Activated T-cell treated with anti-CD3 and anti-CD28 coated beads, Interleukin-2, amount 50 U/mL, for 24 hours (primary cell): ENCODE data around the gene CFAP100.
A peak's percentile ranks its signal among the peaks of the same experiment; 100 is the strongest.

Experiments used
- DNase-seq: peaks from one replicate; pipeline ENCODE4 v3.0.0-alpha.2; 2020
- H3K27ac Mint-ChIP-seq: 2 replicates; pipeline ENCODE4 v1.8.0; 2020; ENCODE audit warnings: mild to moderate bottlenecking, mixed read lengths
- H3K27me3 Mint-ChIP-seq: 2 replicates; pipeline ENCODE4 v1.8.0; 2020; ENCODE audit warnings: mixed read lengths
- H3K36me3 Mint-ChIP-seq: 2 replicates; pipeline ENCODE4 v1.8.0; 2020; ENCODE audit warnings: low read depth, mixed read lengths
- H3K4me1 Mint-ChIP-seq: 2 replicates; pipeline ENCODE4 v1.8.0; 2020; ENCODE audit warnings: low read depth, mixed read lengths
- H3K4me3 Mint-ChIP-seq: 2 replicates; pipeline ENCODE4 v1.8.0; 2020; ENCODE audit warnings: mild to moderate bottlenecking, moderate library complexity, mixed read lengths
- H3K9me3 Mint-ChIP-seq: 2 replicates; pipeline ENCODE4 v1.8.0; 2020; ENCODE audit warnings: mixed read lengths

CFAP100 gene

DNA sequence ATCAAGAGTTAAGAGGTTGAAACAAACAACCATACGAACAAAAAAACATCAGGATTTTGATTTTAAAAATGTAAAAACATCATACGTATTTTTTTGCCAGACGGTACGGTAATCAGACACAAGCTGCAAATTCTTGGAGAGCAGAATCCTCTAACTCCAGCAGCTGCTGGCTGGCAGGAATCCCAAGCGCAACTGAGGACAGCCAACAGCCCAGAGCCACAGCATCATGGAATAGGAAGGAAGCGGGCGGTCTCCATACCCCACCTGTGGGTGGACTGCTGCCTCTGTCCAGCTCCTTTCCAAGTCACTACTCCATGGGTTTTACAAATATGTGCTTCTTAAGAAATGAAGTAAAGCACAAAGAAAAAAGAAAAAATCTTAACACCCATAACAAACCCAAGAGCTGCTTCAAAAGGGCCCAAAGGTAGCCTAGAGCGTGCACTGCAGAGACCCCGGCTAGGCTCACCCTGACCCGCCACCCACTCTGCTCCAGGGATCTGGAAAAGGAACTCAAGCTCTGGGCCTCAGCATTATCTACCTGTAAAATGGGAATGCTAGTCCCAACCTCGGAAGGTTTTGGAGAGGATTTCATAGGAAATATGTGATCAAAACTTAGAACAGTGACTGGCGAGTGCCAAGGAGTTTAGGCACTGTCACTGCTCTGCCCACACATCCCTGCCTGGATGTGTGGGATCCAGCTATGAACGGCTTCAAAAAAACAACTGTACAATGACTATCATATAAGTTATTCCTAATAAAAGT is 47.6 kb downstream of the CFAP100 start:
- Mint-ChIP-seq H3K27me3 (no peaks in the 10 kb centered on the region), H3K36me3 (peaks cover 78% of the 10 kb centered on the region), H3K27ac (no peak overlapping the region), H3K4me1 (no peaks in the 10 kb centered on the region), H3K4me3 (no peak overlapping the region), H3K9me3 (no peaks in the 10 kb centered on the region)
- DNase-seq, result no peak

DNA sequence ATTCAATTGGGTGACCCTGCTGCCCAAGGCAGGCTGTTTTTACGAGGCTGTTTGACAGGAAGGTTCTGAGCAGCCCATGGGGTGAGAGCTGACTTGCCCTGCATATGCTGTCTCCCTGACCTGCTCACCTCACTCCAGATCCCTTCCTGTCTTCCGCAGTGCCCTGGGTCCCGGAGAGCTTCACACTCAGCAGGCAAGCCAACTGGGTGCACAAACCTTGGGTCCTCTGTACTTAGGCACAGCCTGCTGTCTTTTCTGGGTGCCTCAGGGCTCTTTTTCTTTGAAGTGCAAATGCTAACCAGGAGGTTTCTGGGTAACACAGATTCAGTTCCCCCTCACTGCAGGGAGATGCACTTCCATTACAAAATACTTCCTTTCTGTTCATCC is 48.1 kb downstream of the CFAP100 start:
- Mint-ChIP-seq H3K4me1 (peaks cover 2% of the 10 kb centered on the region), H3K4me3 (no peak overlapping the region), H3K27ac (no peak overlapping the region), H3K9me3 (no peaks in the 10 kb centered on the region), H3K27me3 (no peaks in the 10 kb centered on the region), H3K36me3 (peaks cover 78% of the 10 kb centered on the region)
- no peak for DNase-seq

DNA sequence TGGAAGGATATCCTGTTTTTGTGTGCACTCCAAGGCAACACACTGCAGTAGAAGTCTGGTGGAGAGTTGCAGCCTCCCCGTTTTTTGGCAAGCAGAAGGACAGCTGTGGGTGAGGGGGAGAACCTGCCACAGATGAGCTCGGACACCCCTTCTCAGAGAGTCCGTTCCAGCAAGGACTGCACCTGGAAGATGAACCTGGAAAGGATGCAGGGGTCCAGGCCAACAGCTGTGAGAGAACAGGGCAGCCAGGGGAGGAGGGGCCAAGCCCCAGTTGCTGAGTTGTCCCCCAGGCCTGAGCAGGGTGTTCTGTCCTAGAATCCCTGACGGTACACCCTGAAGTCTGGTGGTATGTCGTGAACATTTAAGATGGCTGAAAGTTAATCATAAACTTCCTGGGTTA is 50.8 kb downstream of the CFAP100 start:
- Mint-ChIP-seq H3K36me3 (peaks cover 75% of the 10 kb centered on the region), H3K27ac (peak overlapping the region; percentile 29), H3K27me3 (no peaks in the 10 kb centered on the region), H3K4me1 (peaks cover 2% of the 10 kb centered on the region), H3K9me3 (no peaks in the 10 kb centered on the region), H3K4me3 (no peak overlapping the region)
- DNase-seq, result no peak

DNA sequence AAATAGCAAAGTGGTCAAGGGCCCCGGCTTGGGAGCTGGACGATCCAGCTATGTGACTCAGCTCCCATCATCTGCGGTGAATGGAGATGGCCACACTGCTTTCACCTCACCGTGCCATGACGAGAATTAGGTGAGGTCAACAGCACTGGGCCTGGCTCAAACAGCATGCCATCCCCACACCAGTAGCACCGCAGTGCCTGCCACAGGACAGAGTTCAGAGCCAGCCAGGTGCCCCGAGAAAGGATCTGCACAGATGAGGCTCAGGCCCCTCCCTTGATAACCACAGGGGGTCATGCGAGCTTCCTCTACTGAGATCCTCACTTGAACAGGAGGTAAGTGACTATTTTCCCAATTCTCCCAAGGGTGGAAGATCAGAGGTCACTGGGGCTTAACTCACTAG is 51.6 kb downstream of the CFAP100 start:
- H3K27me3 Mint-ChIP-seq, result no peaks in the 10 kb centered on the region
- no peak for DNase-seq
- H3K9me3 Mint-ChIP-seq, result no peaks in the 10 kb centered on the region
- H3K4me3 Mint-ChIP-seq, result no peak overlapping the region
- H3K27ac Mint-ChIP-seq, result peak overlapping the region; percentile 29
- peaks cover 75% of the 10 kb centered on the region for H3K36me3 Mint-ChIP-seq
- peaks cover 2% of the 10 kb centered on the region for H3K4me1 Mint-ChIP-seq

DNA sequence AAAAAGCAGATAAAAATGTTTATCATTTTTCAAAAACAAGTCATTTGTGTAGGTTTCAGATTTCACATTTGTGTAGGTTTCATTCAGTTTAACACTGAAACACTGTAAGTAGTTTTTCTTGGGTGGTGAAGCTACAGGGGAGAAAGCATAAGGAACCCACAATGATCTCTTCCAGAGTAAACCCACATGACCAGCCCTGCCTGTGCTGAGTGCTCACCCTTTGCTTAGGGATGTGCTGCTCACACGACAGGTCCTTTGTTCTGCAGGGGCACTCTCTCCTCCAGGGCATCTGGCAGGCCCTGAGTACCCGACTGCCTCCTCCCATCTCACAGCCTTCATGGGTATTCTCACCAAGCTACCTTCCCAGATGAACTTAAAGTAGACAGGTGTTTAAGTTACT is 52.1 kb downstream of the CFAP100 start:
- no peak for DNase-seq
- Mint-ChIP-seq H3K4me3 (no peak overlapping the region), H3K4me1 (peaks cover 2% of the 10 kb centered on the region), H3K27ac (peak overlapping the region; percentile 11), H3K27me3 (no peaks in the 10 kb centered on the region), H3K9me3 (no peaks in the 10 kb centered on the region), H3K36me3 (peaks cover 77% of the 10 kb centered on the region)

DNA sequence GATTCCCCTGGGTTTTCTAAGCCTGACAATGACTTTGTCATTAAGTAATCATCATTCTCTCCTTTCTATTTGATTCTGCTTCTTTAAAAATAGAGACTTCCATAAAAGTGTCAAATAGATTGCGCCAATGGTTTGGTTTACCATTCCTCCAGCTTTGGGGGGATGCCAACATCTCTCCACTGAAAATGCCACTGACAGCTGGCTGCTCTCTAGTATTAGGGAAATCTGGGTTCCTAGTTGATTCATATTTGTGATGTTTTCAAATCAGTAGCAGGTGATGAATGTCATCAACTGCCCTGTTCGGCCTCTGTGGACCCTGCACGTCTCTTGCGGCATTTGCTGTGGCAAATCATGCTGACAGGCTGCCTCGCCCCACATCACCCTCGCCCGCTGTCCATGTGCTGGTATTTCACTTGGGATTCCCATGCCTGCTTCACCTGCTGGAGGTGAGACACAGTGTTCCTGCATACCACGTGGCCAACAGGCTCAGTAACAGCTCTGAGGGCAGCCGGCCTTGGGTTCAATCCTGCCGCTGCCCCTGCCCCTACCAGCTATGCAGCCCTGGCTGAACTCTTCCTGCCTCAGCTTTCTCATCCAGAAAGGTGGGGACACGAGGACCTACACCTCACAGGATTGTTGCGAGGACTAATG is 52.9 kb downstream of the CFAP100 start:
- H3K9me3 Mint-ChIP-seq, result no peaks in the 10 kb centered on the region
- peaks cover 77% of the 10 kb centered on the region for H3K36me3 Mint-ChIP-seq
- H3K4me1 Mint-ChIP-seq, result peaks cover 2% of the 10 kb centered on the region
- H3K27ac Mint-ChIP-seq, result no peak overlapping the region
- no peak for DNase-seq
- H3K27me3 Mint-ChIP-seq, result no peaks in the 10 kb centered on the region
- no peak overlapping the region for H3K4me3 Mint-ChIP-seq

DNA sequence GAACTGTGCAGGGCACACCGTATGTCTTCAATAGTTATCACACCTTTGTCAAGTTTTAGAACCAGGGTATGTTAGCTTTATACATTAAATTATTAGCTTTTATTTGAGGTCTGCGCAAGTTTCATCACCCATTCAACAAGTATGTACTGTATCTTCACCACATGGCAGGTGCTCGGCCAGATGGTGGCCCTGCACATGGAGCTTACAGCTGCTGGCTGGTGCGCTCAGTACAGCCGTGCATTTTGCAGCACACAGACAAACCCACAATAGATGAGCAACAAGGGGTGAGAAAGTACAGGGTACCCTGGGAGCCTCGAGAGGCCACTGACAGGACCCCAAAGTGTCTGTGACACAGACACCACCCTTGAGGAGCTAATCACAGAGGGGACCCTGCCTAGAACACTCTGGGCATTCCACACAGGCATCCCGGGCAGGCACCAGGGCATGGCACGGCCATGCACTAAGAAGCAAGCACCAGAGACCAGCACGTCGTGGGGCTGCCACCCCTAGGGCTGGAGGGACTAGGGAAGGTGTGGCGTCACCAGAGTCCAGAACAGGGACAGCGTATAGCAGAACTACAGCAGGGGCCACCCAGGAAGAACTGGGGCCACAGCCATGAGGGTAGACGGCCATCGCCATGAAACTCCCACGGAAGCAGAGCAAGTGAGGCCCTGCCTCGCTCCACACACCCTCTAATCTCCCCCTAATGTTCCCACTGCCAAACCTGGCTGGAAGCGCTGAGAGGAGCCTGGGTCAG is 53.6 kb downstream of the CFAP100 start:
- no peak overlapping the region for H3K27ac Mint-ChIP-seq
- H3K27me3 Mint-ChIP-seq, result no peaks in the 10 kb centered on the region
- no peak overlapping the region for H3K4me3 Mint-ChIP-seq
- H3K36me3 Mint-ChIP-seq, result peaks cover 79% of the 10 kb centered on the region
- DNase-seq, result no peak
- no peaks in the 10 kb centered on the region for H3K9me3 Mint-ChIP-seq
- peaks cover 2% of the 10 kb centered on the region for H3K4me1 Mint-ChIP-seq

DNA sequence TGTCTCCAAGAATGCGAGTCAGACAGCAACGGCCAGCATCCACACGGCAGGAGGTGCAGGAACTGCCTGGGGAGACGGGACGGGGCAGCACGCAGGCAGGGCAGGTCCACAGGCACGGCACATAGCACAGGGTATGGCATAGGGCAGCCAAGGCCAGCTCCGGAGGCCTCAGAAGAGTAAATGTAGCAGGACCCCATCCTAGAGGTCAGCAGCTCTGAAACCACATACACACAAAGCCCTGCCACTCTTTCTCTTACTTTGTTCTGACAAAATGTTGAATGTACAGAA is 54.1 kb downstream of the CFAP100 start:
- Mint-ChIP-seq H3K4me3 (no peak overlapping the region), H3K27ac (no peak overlapping the region), H3K36me3 (peaks cover 81% of the 10 kb centered on the region), H3K27me3 (no peaks in the 10 kb centered on the region), H3K9me3 (no peaks in the 10 kb centered on the region), H3K4me1 (peaks cover 2% of the 10 kb centered on the region)
- no peak for DNase-seq

DNA sequence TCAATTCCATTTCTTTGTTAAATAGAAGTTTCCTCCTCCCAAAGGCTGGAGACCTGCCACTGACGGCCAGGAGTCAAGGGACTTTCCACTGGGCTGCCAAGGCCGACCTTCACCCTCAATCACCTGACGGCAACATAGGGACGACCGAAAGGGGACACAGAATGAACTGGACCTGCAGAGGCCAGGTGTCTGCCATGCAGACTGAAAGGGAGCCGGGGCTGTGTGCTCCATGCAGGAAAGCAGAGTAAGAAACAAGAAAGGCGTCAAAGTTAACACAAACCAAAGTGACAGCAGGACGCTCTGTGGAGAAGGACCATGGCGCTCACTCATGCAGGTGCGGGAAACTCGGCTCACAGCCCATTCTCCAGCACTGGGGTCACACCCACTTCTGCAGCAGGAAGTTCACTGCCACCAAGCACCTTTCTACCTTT is 54.9 kb downstream of the CFAP100 start:
- peaks cover 84% of the 10 kb centered on the region for H3K36me3 Mint-ChIP-seq
- H3K9me3 Mint-ChIP-seq, result no peaks in the 10 kb centered on the region
- no peak overlapping the region for H3K4me3 Mint-ChIP-seq
- no peak for DNase-seq
- no peaks in the 10 kb centered on the region for H3K27me3 Mint-ChIP-seq
- no peak overlapping the region for H3K27ac Mint-ChIP-seq
- peaks cover 2% of the 10 kb centered on the region for H3K4me1 Mint-ChIP-seq

DNA sequence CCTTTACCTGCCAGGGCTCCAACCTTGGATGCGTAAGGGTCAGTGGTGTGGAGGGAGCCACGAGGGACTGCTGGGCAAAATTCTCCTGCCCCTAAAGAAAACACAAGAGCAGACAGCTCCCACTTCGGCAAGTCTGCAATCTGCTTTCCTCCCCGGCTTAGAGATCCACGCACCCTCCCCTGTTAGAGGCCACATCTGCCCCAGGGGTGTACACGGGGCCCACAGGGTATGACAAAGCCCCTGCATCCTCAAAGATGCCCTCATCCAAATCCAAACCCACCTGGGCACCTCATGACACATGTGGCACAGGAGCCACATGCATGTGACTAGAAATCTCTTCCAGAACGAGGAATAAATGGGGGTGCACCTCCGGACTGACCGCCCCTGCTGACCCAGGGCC is 55.5 kb downstream of the CFAP100 start:
- H3K36me3 Mint-ChIP-seq, result peaks cover 86% of the 10 kb centered on the region
- H3K9me3 Mint-ChIP-seq, result no peaks in the 10 kb centered on the region
- peaks cover 2% of the 10 kb centered on the region for H3K4me1 Mint-ChIP-seq
- no peaks in the 10 kb centered on the region for H3K27me3 Mint-ChIP-seq
- no peak overlapping the region for H3K4me3 Mint-ChIP-seq
- DNase-seq, result no peak
- no peak overlapping the region for H3K27ac Mint-ChIP-seq

DNA sequence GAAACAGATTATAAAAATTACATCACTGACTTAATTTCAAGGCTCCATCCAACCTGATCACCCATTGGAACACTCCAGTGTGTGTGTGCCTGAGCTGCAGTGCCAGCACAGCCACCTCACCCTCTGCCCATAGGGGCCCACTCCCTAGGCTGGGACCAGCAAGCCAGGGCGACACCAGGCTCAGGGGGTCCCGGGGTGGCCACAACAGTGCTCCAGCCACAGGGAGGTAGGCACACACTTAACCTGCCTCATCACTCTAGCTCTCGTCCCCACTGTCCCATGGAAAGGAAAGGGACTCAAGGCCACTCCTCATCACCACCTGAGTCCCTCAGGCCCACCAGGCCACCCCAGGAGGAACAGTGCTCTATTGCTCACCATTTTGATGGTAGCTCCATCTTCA is 56.0 kb downstream of the CFAP100 start:
- Mint-ChIP-seq H3K9me3 (no peaks in the 10 kb centered on the region), H3K4me1 (peaks cover 4% of the 10 kb centered on the region), H3K27ac (no peak overlapping the region), H3K36me3 (peaks cover 87% of the 10 kb centered on the region), H3K27me3 (no peaks in the 10 kb centered on the region), H3K4me3 (no peak overlapping the region)
- DNase-seq, result no peak

DNA sequence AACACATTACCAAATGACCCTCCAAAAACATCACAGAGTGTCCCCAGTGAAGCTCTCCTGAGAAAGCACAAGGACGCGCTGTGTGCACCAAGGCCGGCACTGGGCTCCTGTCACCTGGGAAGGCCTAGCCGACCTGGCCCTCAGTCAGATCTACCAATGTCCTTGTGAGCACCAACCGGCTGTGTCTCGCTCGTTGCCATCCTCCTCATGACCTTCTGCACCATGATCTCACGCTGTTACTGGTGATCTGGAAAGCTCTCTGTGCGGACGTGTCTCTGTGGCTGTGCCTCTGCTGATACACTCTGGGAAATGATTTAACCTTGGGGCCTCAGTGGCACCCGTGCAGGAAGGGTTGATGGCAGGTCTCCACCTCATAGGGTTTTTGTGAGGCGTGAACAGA is 56.8 kb downstream of the CFAP100 start:
- Mint-ChIP-seq H3K36me3 (peaks cover 88% of the 10 kb centered on the region), H3K27me3 (no peaks in the 10 kb centered on the region), H3K4me3 (no peak overlapping the region), H3K27ac (no peak overlapping the region), H3K9me3 (no peaks in the 10 kb centered on the region), H3K4me1 (peaks cover 6% of the 10 kb centered on the region)
- DNase-seq, result no peak

DNA sequence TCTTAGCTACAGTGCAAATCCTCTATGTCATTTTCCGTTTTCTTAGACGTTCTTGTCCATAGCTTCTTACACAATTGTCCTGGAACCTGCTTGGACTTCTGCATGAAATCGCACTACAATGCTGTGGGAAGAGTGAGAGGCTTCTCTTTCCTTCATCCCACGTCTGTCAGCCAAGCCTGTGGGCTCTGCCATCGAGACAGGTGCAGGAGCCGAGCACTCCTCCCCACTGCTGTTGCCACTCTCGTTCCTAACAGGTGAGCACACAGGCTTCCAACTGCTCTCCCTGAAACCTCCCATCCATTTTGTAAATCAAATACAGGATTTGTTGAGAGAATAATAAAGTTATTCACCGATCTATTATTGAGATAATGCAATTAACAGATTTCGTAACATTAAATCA is 57.5 kb downstream of the CFAP100 start:
- Mint-ChIP-seq H3K27ac (no peak overlapping the region), H3K27me3 (no peaks in the 10 kb centered on the region), H3K4me3 (no peak overlapping the region)

DNA sequence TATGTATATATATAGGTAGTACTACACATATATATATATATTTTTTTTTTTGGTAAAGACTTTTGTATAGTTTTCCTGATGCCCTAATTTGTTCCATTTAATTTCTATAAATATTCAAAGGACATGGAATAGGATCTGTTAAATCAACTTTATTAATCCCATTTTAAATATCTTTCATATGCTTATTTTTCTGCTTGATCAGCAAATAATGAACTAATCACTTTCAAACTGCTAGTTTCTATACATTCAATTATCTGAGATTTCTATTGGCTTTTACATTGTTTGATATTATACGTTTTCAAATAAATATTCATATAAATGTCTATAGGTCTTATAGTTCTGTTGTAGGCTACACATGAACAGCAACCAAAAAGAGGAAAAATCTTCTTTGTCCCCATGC is 59.3 kb downstream of the CFAP100 start:
- no peak for DNase-seq
- H3K36me3 Mint-ChIP-seq, result peaks cover 92% of the 10 kb centered on the region
- peaks cover 6% of the 10 kb centered on the region for H3K4me1 Mint-ChIP-seq
- no peaks in the 10 kb centered on the region for H3K27me3 Mint-ChIP-seq
- no peak overlapping the region for H3K27ac Mint-ChIP-seq
- no peak overlapping the region for H3K4me3 Mint-ChIP-seq
- H3K9me3 Mint-ChIP-seq, result no peaks in the 10 kb centered on the region

More for the DNA sequence above, 57.5 kb downstream of the CFAP100 start:
- no peak for DNase-seq
- Mint-ChIP-seq H3K36me3 (peaks cover 91% of the 10 kb centered on the region), H3K9me3 (no peaks in the 10 kb centered on the region), H3K4me1 (peaks cover 8% of the 10 kb centered on the region)
